MG63 (cell line): Measurements from ENCODE around the gene LCAT. TPM values are rescaled to one million over a fixed set of nuclear protein-coding genes. Genes with fewer than 3 reads are reported as not detected.
"Not testable (repeated sequence)": the region's sequence is repeated elsewhere in the genome, so short reads cannot be mapped to it uniquely, and the experiment has no call there.

Experiments
- DNase-seq: peaks from one replicate; pipeline ENCODE4 v3.0.0-alpha.2; 2020
- H3K27me3 ChIP-seq: fragments of 250-450 bp; sonication (Bioruptor Pico); 2 replicates; pipeline ENCODE4 v1.5.1; 2020; ENCODE audit warnings: mild to moderate bottlenecking, moderate library complexity
- H3K36me3 ChIP-seq: fragments of 250-450 bp; sonication (Bioruptor Pico); 2 replicates; pipeline ENCODE4 v1.5.1; 2020; ENCODE audit warnings: mild to moderate bottlenecking, moderate library complexity
- H3K4me3 ChIP-seq: fragments of 250-450 bp; sonication (Bioruptor Pico); 2 replicates; pipeline ENCODE4 v1.5.1; 2020; ENCODE audit warnings: mild to moderate bottlenecking, moderate library complexity
- H3K9me3 ChIP-seq: fragments of 250-450 bp; sonication (Bioruptor Pico); 2 replicates; pipeline ENCODE4 v1.5.1; 2020; ENCODE audit warnings: mild to moderate bottlenecking, moderate library complexity
- total RNA-seq: library from RNA; depleted of rRNA; stranded (reverse); fragments of >200 nt; shearing (Covaris generic); gene quantifications from 2 replicates; pipeline ENCODE4 v1.2.3, GENCODE V29; 2014; ENCODE audit warnings: low replicate concordance

LCAT gene
- total RNA-seq, 1 experiment from 2014 or later = 0.16 TPM

DNA sequence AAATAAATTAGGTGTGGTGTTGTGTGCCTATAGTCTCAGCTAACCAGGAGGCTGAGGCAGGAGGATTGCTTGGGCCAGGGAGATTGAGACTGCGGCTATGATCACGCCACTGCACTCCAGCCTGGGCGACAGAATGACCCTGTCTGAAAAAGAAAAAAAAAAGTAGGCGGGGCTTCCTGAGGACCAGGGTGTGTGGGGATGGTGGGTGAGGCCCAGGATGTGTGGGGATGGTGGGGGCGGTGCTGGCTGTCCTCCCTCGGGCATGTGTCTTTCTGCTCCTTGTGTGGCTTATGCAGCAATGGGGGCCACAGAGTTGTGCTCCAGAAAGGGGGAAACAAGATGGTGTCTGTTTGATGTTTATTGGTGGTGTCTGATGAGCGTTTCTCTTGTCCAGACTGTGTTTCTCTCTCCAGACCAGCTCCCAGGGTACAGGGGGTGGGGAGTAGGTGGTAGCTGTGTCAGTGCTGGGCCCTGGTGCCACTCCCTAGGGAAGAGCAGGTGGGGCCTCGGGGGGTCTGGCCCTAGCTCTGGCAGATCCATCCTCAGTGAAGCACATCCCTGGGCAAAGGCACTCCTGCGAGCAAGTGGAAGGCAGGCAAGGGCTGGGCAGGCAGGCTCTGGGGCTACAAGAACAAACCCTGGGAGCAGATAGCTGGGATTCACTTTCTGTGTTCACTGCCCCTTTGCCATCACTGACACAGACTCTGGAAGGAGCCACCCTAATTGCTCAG lies 2.3 kb downstream of the LCAT start:
- H3K4me3 ChIP-seq = no peak overlapping the region
- DNase-seq = no peak
- no peaks in the 10 kb centered on the region; the same call in 1 of the 2 replicates for H3K36me3 ChIP-seq
- H3K9me3 ChIP-seq = no peaks in the 10 kb centered on the region
- no peaks in the 10 kb centered on the region for H3K27me3 ChIP-seq

DNA sequence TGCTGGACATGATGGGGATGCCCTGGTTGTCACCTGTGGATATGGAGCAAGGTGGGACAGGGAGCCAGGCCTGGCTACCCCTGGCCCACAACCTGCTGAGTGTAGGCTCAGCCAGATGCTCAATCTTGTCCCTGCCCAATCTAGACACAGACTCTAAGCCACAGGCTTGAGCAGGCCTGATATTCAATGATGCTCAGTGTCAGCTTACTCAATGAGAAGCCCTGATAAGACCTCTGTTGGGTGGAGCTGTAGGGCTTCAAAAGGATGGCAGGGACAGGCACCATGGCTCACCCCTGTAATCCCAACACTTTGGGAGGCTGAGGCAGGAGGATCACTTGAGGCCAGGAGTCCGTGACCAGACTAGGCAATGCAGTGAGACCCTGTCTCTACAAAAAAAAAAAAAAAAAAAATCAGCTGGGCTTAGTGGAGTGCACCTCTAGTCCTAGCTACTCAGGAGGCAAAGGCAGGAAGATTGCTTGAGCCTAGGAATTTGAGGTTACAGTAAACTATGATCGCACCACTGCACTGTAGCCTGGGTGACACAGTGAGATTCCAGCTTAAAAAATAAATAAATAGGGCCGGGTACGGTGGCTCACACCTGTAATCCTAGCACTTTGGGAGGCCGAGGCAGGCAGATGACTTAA lies 3.4 kb downstream of the LCAT start:
- no peaks in the 10 kb centered on the region for H3K27me3 ChIP-seq
- H3K4me3 ChIP-seq = no peak overlapping the region
- H3K9me3 ChIP-seq = no peaks in the 10 kb centered on the region
- DNase-seq = no peak
- peaks cover 2% of the 10 kb centered on the region for H3K36me3 ChIP-seq

DNA sequence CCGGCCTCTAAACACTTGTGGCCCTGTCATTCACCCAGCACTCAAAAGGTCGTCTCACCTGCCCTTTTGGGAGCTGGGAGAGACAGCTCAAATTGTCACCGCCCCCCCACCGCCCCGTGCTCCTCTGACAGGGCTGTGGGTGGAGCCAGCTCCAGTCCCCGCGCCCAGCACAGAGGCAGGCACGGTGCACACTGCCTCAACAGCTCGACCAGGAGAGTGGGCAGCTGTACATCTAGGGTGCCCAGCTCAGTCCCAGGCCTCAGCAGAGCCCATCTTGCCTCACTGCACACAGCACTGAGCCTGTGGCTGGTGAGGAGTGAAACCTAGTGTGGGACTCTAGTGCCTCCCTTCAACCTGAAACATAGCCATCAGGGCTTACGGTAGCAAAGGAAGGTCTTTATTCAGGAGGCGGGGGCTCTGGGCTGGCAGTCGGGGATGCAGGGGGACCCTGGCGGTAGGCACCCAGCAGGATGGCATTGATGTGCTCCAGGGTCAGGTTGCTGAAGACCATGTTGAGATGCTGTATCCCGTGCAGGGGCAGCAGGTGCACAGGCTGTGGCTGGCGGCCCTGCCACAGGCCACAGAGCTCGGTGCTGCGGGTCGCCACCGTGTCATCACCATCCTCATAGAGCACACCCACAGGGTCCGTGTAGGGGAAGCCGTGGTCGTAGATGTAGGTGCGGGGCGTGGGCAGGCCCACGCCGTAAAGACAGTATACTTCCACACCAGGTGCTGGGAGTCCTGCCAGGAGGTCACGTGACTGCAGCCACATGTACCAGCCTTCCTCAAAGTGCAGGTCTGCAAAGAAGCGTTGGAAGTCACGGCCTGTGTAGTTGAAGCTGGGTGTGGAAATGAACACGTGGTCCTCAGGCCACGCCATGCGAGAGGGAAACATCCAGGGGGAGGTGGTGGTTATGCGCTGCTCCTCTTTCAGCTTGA lies 4.1 kb downstream of the LCAT start:
- no peak for DNase-seq
- H3K36me3 ChIP-seq = peaks cover 2% of the 10 kb centered on the region

DNA sequence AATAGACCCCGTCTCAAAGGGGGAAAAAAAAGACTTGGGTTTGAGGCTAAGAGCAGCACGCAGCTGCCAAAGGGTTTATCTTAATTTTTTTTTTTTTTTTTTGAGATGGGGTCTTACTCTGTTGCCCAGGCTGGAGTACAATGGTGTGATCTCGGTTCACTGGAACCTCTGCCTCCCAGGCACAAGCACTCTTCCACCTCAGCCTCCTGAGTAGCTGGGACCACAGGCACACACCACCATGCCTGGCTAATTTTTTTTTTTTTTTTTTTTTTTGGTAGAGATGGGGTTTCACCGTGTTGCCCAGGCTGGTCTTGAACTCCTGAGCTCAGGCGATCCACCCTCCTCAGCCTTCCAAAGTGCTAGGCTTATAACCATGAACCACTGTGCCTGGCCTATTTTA lies 6.2 kb downstream of the LCAT start:
- H3K36me3 ChIP-seq, H3K4me3 ChIP-seq: not testable (repeated sequence)

More for the DNA sequence above, 4.1 kb downstream of the LCAT start:
- Histone ChIP-seq H3K9me3 (no peaks in the 10 kb centered on the region), H3K4me3 (no peak overlapping the region), H3K27me3 (no peaks in the 10 kb centered on the region)

DNA sequence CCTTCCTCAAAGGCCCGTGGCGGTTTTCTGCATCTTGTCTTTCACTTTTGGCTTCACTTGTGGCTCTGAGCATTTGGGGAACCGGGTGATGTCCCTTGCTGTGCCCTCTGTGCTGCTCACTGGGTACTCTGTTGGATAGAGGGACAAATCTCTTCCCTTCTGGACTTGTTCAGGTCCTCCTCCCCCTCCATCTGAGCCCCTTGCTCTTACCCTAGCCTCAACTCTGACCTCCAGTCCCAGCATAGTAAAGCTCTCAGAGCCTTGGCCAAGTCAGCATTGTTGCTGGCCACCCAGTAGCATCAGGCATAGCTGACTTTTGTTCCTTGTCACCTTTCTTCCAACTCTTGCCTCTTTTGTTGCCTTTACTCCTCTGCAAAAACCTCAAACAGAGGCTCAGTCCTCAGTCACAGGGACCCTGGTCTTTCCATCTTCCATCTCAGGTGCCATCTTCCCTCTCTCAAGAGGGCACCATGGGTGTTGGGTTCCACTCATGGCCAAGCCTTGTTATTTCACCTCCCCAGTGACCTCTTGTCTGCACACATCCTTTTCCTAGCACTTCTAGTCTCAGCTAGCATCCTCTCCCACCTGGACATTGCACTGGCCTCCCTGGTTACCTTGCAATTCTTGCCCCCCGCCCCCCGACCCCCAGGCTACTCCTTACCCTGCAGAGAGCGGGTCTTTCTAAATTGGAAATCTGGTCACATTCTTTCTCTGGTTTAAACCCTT lies 6.9 kb downstream of the LCAT start:
- H3K36me3 ChIP-seq = peaks cover 2% of the 10 kb centered on the region
- DNase-seq = no peak
- no peaks in the 10 kb centered on the region for H3K27me3 ChIP-seq
- no peaks in the 10 kb centered on the region for H3K9me3 ChIP-seq
- H3K4me3 ChIP-seq = peak overlapping the region; percentile 98

More for the DNA sequence above, 6.2 kb downstream of the LCAT start:
- DNase-seq, H3K27me3 ChIP-seq, H3K9me3 ChIP-seq: not testable (repeated sequence)

DNA sequence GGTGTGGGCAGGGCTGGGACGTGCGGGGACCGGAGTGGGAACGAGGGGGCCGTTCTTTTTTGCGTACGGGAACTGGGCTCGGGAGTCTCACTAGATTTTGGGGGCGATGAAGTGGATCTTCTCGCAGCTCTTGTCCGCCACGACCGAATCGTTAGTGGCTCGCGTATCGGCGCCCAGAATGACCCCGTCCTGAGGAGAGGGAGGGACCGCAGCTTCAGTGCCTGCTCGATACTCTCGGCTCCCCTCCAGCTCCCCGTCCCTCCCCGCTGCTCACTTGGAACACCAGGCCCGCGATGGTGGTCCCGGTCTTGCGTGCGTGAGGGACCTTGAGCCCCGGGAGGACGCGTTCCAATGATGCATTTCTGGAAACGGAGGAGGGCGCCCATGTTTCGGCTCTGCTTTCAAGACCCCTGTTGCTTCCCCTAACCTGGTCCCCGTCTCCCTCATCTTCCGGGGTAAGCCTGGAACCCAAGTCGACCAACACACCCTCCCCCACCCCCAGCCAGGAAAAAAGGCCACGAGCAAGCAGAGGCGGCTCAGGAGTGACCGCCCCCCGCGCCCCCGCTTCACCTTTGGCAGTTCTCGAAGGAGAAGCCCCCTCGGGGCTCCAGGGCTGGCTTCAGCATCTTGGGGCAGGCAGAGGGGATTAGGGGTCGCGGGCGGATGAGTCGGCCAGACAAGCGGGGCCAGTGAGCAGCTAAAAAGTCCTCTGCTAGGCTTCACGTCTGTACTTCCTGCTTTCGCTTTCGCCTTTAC lies 7.6 kb downstream of the LCAT start, which contains the start of gene PSMB10:
Gene PSMB10 (minus strand): TSS at position 727 of the 756 bp plus-strand sequence. CDS start 101 bp downstream, at position 626.
- Histone ChIP-seq H3K9me3 (no peaks in the 10 kb centered on the region), H3K27me3 (no peaks in the 10 kb centered on the region), H3K4me3 (peak within 1 kb of the TSS; percentile 98), H3K36me3 (peaks cover 2% of the 10 kb centered on the region)
- peak; percentile 35 for DNase-seq

DNA sequence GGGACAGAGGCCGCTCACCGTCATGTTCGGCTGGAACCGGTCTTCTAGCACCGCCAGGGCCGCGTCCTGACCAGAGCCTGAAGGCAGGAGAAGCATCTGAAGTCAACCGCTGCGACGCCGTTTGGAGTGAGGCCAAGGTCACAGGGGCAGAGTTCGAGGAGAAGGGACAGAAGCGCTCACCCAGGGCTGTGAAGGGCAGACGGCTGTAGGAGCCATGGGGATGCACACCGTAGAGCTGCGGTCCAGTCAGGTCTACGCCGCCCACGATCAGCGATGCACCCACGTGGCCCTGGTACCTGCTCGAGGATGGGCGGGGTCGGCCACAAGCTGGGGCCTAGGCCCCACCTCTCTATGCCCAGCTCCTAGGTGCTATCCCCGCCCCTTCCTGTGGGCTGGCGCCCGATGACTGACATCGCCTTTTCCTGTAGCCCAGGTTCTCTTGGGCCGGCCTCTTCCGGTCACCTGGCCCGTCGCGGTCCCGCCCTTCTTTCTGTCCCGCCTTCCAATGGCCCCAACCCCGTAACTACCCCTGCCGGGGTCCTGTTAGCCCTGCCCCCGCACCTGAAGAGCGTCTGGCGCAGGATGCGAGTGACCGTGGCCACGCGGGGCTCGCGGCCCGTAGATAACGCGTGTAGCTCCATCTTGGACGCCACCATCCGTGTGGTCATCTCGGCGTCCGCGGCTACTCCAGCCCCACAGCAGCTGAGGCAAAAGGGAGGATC lies 8.4 kb downstream of the LCAT start:
- Histone ChIP-seq H3K9me3 (no peaks in the 10 kb centered on the region), H3K4me3 (peak overlapping the region; percentile 98), H3K36me3 (peaks cover 2% of the 10 kb centered on the region), H3K27me3 (no peaks in the 10 kb centered on the region)
- DNase-seq = peak; percentile 92

DNA sequence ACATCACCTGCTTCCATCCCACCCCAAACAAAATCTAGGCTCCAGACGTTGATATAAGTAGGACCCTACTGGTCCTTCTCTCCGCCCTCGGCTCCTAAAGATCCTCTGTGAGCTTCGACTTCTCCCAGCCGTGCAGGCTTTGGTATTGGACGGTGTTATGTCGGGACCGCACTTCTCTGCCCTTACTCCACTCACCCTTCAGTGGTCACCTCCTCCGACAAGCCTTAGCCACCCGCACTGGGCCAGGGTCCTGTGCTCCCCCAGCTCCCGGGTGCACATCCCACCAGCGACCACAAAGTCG lies 8.9 kb downstream of the LCAT start:
- DNase-seq = no peak
- Histone ChIP-seq H3K4me3 (peak overlapping the region; percentile 98), H3K27me3 (no peaks in the 10 kb centered on the region), H3K9me3 (no peaks in the 10 kb centered on the region), H3K36me3 (peaks cover 2% of the 10 kb centered on the region)

DNA sequence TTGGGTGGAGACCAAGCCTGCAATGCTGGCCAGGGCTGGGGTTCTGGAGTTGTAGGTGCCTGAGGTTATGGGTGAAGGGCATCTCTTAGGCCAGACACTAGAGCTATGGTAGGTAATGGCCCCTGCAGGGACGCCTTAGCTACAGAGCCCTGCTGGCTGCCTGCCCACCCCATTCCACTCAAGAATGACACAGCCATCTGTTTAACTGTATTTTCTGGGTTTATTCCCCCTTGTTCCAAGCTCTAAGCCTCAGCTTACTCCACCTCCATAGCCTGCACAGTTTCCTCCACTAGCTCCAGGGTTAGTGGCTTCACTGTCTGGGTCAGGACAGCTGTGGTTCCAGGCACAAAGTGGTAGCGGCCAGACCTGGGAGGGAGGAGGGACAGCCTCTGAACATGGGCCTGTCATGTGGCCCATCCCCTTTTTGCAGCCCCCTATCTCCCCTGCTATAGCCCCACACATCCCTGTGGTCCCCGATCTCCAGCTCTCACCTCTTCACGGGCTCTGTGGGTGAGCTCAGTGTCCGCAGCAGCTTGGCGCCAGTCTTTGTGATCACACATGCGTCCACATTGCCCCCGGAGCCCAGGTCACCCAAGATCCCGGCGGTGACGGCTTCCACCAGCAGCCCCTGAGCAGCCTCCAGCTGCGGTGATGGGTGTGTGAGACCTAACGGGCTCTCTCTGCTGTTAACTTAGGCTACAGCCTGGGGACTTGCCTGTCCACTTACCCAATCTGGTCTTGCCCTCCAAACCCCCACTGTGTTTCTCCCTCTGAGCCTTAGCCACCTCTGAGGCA lies 9.4 kb downstream of the LCAT start:
- no peak for DNase-seq
- Histone ChIP-seq H3K9me3 (no peaks in the 10 kb centered on the region), H3K4me3 (peak overlapping the region; percentile 98), H3K27me3 (no peaks in the 10 kb centered on the region), H3K36me3 (peaks cover 2% of the 10 kb centered on the region)

DNA sequence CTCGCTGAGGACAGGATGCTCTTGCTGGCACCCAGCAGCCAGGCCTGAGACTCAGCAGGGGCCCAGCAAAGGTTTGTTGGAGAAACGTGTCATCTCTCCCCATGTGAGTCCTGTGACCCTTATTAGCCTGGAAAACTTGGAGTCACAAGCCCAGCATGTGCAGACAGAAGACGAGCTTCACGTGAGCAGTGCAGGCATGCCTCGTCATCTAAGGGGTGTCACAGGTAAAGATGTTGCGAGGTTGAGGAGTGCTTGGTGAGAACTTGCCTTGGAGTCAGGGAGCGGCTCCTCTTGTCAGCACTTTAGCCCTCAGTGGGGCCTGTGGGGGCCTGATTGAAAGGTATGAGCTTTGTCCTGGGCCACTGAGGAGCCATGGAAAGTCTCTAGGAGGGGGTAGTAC lies 10.1 kb downstream of the LCAT start:
- H3K4me3 ChIP-seq = no peak overlapping the region
- peaks cover 2% of the 10 kb centered on the region; the same call in 1 of the 2 replicates for H3K36me3 ChIP-seq
- H3K27me3 ChIP-seq = no peaks in the 10 kb centered on the region
- DNase-seq = no peak
- no peaks in the 10 kb centered on the region for H3K9me3 ChIP-seq

DNA sequence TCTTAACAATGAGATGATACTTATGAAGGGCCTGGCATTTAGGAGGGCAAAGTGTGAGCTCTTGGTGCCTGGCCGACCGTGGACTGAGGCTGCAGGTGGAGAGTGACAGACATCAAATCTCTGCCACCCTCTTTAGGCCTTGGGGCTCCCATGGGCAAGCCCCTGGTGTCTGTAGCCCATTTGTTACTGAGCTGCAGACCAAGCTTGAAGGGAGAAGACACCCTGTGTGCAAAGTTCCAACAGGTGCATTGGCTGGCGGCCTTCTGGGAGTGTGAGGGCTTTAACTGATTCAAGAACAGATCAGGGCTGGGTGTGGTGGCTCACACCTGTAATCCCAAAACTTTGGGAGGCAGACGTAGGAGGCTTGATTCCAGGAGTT lies 11.5 kb downstream of the LCAT start:
- Histone ChIP-seq H3K9me3 (no peaks in the 10 kb centered on the region), H3K4me3 (no peak overlapping the region), H3K27me3 (no peaks in the 10 kb centered on the region), H3K36me3 (peaks cover 2% of the 10 kb centered on the region; the same call in 1 of the 2 replicates)
- DNase-seq = no peak

DNA sequence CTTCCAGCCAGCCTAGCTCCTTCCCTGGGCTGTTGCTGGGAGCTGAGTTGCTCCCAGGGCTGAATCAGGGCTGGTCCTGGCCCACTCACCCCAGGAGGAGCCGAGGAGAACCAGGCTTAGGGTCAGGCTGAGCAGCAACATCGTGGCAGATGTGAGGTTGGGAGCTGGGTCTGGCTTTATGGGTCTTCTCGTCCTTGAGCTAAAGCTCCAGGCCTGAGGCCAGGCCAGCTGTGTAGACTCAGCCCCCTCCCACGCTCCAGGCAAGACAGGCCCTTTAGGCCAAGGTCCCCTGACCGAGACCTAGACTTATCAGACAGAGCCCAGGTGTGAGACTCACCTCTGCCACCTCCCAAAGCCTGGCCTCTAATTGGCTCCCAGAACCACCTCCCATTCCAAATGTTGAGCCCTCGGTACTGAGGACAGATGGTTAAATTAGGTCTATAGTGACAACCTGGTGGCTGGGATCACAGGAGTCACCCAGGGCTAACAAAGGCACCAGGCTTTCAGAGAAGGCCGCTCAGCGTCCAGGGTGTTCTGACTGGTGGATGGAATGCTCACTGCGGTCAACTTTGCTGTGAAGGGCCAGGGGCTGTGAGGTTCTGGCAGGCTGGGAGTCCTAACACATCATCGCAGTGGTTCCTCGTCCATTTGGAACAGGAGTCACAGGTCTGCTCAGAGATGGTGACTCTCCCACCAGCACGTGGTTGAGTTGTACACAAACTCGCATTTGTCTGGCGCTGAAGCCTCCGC lies 12.0 kb downstream of the LCAT start, which contains the start of gene CTRL:
Gene CTRL (minus strand): TSS at position 151 of the 750 bp plus-strand sequence. CDS start 10 bp downstream, at position 141.
- Histone ChIP-seq H3K4me3 (no peak within 1 kb of the TSS), H3K27me3 (no peaks in the 10 kb centered on the region), H3K9me3 (no peaks in the 10 kb centered on the region), H3K36me3 (peaks cover 2% of the 10 kb centered on the region; the same call in 1 of the 2 replicates)
- no peak for DNase-seq

DNA sequence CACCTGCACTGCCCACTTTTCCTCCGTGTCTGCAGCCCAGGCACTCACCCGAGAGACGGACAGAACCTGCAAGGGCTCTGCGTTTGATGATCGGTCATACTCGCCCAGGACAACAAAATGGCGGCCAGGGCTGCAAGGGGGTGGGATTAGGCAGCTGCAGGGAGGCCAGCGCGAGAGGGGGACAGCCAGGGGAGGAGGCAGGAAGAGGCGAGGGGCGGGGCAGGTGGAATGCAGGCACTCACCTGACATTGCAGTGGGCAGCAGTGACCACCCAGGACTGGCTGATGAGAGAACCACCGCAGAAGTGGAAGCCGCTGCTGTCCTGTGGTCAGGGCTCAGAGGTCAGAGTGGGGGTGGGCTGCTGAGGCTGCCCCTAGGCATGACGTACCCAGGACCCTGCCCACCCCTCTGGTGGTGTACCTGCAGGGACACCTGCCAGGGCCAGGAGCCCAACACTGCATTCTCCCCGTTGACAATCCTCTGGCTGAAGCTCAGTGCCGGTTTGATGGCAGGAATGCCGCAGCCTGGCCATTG lies 13.2 kb downstream of the LCAT start:
- Histone ChIP-seq H3K27me3 (no peaks in the 10 kb centered on the region), H3K9me3 (no peaks in the 10 kb centered on the region), H3K4me3 (no peak overlapping the region), H3K36me3 (no peaks in the 10 kb centered on the region; the same call in 1 of the 2 replicates)
- DNase-seq = no peak

DNA sequence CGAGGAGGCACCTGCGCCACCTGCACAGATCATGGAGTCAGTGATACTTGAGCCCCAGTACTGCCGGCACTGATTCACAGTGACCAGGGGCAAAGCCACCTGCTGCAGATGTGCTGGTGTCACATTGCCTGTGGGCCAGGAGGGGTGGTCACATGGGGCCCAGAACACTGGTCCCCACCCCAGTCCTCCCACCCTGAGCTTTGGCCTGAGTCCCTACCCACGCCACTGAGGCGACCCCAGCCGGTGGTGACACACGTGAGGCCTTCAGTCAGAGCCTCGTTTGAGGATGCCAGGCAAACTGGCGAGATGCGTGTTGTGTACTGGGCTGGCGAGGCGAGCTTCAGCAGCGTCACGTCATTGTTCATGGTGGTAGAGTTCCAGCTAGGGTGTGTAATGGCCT lies 13.7 kb downstream of the LCAT start:
- Histone ChIP-seq H3K36me3 (no peaks in the 10 kb centered on the region), H3K4me3 (no peak overlapping the region), H3K9me3 (no peaks in the 10 kb centered on the region), H3K27me3 (no peaks in the 10 kb centered on the region)
- DNase-seq = no peak
